Measurements from ENCODE around the gene WRNIP1.

Gene WRNIP1

DNA sequence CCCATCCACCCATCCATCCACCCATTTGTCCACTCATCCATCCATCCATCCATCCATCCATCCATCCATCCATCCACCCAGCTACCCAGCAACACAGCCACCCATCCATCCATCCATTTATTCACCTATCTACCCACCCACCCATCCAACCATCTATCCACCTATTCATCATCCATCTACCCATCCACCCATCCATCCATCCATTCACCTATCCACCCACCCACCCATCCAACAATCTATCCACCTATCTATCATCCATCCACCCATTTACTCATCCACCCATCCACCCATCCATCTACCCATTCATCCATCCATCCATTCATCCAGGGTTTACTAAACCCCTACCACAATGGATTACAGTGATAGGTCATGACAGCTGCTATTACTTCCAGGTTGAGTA, 69.1 kb downstream of the WRNIP1 start:
- no peak for TF ChIP-seq TAF1 (IDR thresholded peaks at IDR 0.05; ENCODE audit: borderline replicate concordance, insufficient read depth, low read length)
- TF ChIP-seq FOXP2 (optimal IDR thresholded peaks at IDR 0.05; ENCODE audit: borderline replicate concordance, extremely low read depth, extremely low read length, insufficient read depth) = no peak
- TF ChIP-seq POLR2AphosphoS5 (IDR thresholded peaks at IDR 0.05; ENCODE audit: low read depth, low read length) = no peak

Measured in PFSK-1 (cell line).